ENCODE data around the gene SH3RF3. TPM values are rescaled to one million over a fixed set of nuclear protein-coding genes. Genes with fewer than 3 reads are reported as not detected.
"Not testable (repeated sequence)": the region's sequence is repeated elsewhere in the genome, so short reads cannot be mapped to it uniquely, and the experiment has no call there.

The SH3RF3 gene
- total RNA-seq, 2 experiments from 2014 or later = 0.31 to 0.36 TPM

DNA sequence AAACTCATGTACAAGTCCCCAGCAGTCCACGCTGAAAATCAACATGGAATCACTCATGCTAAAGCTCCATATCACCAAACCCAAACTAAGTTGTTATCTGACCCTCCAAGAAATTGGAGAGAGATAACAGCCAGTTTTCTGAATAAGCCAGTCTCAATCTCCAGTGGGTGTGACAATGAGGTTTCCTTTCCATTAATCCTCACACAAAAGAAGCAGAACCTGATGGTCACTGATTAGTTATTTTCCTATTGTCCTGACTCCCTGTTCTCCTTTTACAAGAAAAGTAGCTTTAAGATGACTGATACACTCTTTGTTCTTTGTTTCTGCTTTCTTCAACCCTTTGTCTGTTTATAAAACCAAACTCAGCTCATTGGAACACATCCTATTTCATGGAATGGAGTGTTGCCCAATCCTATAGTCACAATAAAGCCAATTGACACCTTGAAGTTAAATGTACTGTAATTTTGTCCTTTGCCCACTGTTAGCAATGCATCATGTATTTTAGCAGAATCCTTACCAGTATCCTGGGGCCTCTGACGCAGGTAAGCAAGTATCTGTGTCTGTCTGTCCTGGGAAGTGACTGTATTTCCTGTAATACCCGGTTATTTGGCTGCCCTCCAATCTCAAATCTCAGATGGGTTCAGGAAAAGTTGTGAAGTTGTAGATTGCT is 30.6 kb upstream of the SH3RF3 start:
- Mint-ChIP-seq H3K9me3 (peaks cover 12% of the 10 kb centered on the region), H3K4me3 (no peak overlapping the region), H3K27me3 (peaks cover 4% of the 10 kb centered on the region), H3K27ac (no peak overlapping the region), H3K36me3 (no peaks in the 10 kb centered on the region), H3K4me1 (no peaks in the 10 kb centered on the region)
- POLR2A ChIA-PET = no interaction called here
- no peak for DNase-seq
- no peak for ATAC-seq (ENCODE audit: low read depth)

DNA sequence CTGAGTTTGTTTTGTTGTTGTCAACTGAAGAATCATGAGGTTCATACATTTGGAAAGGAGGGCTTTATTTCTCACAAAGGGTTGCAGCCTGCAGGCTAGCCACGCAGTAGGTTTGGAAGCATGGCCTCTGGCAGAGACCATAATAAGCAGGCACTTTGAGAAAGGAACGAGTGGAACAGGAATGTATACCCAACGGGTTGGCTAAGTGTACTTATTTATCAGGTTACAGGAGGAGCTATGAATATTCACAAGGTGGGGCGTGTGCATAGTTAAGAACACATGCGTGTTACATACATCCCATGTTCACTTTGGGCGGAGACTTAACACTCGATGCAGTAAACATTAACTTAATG is 30.1 kb upstream of the SH3RF3 start:
- POLR2A ChIA-PET = no interaction called here
- ATAC-seq (ENCODE audit: low read depth) = no peak

DNA sequence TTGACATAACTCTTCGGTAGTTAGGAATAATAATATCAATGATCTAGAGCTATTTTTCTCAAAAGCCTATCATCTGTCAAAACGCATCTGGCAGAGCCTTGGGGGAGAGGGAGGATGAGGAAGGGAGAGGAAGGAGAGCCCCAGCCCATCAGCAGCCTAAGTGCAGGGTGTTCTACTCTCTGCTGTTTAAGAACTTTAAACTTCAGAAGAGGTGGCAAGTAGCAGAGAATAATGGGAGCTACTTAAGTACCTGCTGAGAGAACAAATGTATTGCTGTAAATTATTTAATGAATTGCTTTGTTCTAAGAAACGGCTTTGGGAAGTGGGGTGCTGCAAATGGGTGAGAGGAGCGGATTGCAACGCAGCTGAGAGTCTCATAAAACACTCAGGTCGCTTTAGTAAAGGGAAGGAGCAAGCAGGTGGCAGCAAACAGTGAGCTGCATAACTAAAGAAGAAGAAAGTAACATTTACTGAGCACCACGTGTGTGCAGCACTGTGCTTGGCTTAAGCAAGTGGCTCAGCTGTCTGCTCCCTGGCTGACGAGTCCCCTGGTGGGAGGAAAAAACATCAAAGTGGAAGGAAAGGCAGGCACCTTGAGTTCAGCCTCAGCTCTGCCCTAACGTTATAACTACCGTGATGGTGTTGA is 26.3 kb upstream of the SH3RF3 start:
- Mint-ChIP-seq H3K36me3 (no peaks in the 10 kb centered on the region), H3K9me3 (peaks cover 1% of the 10 kb centered on the region), H3K27me3 (peaks cover 4% of the 10 kb centered on the region), H3K4me3 (no peak overlapping the region), H3K4me1 (no peaks in the 10 kb centered on the region), H3K27ac (no peak overlapping the region)
- POLR2A ChIA-PET = interaction anchor here (1.2 kb wide), 1 partner anchor 70 kb away, joined by 4 read pairs; no protein-coding TSS in a partner anchor
- ATAC-seq (ENCODE audit: low read depth) (no peak), DNase-seq (no peak)

More for the DNA sequence above, 30.1 kb upstream of the SH3RF3 start:
- H3K4me3 Mint-ChIP-seq = no peak overlapping the region
- peaks cover 4% of the 10 kb centered on the region for H3K27me3 Mint-ChIP-seq
- DNase-seq = no peak
- H3K4me1 Mint-ChIP-seq = no peaks in the 10 kb centered on the region
- H3K27ac Mint-ChIP-seq = no peak overlapping the region
- no peaks in the 10 kb centered on the region for H3K36me3 Mint-ChIP-seq
- H3K9me3 Mint-ChIP-seq = peaks cover 9% of the 10 kb centered on the region

DNA sequence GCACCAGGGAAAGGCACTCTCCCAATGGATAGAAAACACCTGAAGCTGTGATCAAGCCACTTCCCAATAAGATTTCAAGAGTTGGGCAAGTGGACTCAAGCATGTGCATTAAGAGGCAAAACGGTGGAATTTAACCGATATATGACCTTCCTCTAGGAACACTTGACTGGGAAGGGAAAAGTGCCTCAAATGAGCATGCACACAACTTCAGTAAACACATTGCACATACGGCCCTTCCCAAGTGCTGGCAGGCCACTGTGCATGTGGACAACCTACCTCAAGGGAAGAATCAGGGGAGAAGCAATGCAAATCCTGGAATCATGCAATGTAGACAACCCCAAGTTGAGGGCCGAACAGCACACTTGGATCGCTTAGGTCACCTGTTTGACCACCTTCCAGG is 23.9 kb upstream of the SH3RF3 start:
- H3K27ac Mint-ChIP-seq = no peak overlapping the region
- no peak overlapping the region for H3K4me3 Mint-ChIP-seq
- peaks cover 4% of the 10 kb centered on the region for H3K27me3 Mint-ChIP-seq
- H3K36me3 Mint-ChIP-seq = no peaks in the 10 kb centered on the region
- POLR2A ChIA-PET = no interaction called here
- DNase-seq (no peak), ATAC-seq (ENCODE audit: low read depth) (no peak)
- no peaks in the 10 kb centered on the region for H3K4me1 Mint-ChIP-seq
- no peaks in the 10 kb centered on the region for H3K9me3 Mint-ChIP-seq

DNA sequence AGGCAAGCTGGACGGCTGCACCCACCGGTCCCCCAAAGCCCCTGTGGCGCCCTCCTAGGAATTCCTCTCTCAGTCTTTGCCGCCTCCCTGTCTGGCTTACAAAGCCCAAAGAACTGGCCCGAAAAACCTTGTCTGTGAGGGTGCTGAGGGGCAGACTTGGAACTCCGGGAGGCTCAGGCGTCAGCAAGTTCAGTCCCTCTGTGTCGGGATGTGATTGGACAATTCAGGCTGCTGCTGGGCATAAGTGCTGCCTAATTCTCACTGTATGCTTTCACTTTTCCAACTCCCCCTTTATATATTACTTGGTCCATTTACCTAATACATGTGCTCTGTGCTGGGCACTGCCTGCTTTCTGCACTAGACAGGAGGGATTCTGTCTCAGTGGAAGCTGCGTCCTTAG is 20.3 kb upstream of the SH3RF3 start:
- ATAC-seq (ENCODE audit: low read depth) = no peak
- Mint-ChIP-seq H3K36me3 (no peaks in the 10 kb centered on the region), H3K27me3 (no peaks in the 10 kb centered on the region), H3K4me1 (no peaks in the 10 kb centered on the region), H3K4me3 (no peak overlapping the region), H3K9me3 (no peaks in the 10 kb centered on the region), H3K27ac (no peak overlapping the region)
- POLR2A ChIA-PET = no interaction called here
- no peak for DNase-seq

DNA sequence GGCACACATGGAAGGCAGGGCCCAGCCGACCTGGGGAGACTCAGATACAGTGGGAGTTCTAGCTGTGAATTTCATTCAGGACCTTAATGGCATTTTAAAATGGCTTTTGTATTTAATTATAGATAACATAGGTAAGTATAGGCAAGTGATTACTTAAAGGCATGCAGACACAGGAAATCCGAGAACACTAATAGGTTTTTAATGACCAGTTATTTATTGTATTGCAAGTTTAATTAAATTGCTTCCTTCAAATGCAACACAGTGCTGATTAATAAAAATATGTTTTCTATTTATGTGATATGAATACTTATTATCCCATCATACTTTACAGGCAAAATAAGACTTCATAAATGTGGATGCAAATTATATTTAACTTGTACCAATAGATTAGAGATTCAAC is 19.7 kb upstream of the SH3RF3 start:
- no peaks in the 10 kb centered on the region for H3K4me1 Mint-ChIP-seq
- POLR2A ChIA-PET = no interaction called here
- H3K9me3 Mint-ChIP-seq = no peaks in the 10 kb centered on the region
- no peak for DNase-seq
- no peak for ATAC-seq (ENCODE audit: low read depth)
- no peak overlapping the region for H3K27ac Mint-ChIP-seq
- no peaks in the 10 kb centered on the region for H3K36me3 Mint-ChIP-seq
- no peaks in the 10 kb centered on the region for H3K27me3 Mint-ChIP-seq
- no peak overlapping the region for H3K4me3 Mint-ChIP-seq

DNA sequence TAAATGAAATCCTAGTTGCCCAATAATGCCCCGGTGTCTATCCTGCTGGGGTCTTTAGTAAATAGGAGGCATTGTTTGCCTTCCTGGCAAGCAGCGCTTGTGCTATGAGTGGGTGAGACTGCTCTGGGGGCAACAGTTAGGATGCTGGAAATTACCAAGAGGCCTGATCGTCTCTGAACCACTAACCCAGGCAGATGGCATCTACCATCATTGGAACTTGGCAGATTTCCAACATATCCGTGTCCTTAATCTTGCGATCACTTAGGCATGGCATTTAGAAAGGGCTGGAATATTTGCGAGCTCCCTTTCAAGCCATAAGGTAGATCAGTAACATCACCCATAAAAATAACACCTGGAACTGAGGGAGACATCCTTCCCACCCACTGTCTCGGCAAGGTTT is 18.8 kb upstream of the SH3RF3 start:
- POLR2A ChIA-PET = no interaction called here
- DNase-seq (no peak), ATAC-seq (ENCODE audit: low read depth) (no peak)
- H3K36me3 Mint-ChIP-seq = no peaks in the 10 kb centered on the region
- no peaks in the 10 kb centered on the region for H3K4me1 Mint-ChIP-seq
- peaks cover 2% of the 10 kb centered on the region for H3K9me3 Mint-ChIP-seq
- no peak overlapping the region for H3K4me3 Mint-ChIP-seq
- H3K27ac Mint-ChIP-seq = no peak overlapping the region
- H3K27me3 Mint-ChIP-seq = peaks cover 2% of the 10 kb centered on the region

DNA sequence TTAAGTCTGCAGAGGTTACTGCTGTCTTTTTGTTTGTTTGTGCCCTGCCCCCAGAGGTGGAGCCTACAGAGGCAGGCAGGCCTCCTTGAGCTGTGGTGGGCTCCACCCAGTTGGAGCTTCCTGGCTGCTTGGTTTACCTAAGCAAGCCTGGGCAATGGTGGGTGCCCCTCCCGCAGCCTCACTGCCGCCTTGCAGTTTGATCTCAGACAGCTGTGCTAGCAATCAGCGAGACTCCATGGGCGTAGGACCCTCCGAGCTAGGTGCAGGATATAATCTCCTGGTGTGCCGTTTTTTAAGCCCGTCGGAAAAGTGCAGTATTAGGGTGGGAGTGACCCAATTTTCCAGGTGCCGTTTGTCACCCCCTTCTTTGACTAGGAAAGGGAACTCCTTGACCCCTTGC is 11.8 kb upstream of the SH3RF3 start:
- H3K4me1 Mint-ChIP-seq; ATAC-seq (ENCODE audit: low read depth); H3K27me3 Mint-ChIP-seq; H3K9me3 Mint-ChIP-seq; H3K36me3 Mint-ChIP-seq; POLR2A ChIA-PET; H3K27ac Mint-ChIP-seq; H3K4me3 Mint-ChIP-seq; DNase-seq: not testable (repeated sequence)

DNA sequence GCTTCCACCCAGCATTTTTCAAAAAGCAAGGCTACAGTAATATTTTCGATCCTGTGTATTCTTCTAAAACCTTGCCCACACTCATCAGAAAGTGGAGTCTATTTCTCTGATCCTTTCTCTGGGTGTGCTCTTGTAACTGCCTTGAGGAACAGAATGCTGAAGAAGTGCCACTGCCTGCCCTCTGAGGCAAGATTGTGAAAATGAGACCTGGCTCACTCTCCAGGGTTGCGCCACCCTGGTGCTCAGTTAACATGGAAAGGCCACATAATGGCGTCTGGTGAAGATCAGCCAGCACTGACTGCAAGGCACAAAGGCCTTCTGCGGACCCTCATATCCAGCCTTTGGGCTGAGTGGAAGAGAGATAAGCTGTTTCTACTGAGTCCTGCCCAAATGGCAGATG is 11.2 kb upstream of the SH3RF3 start:
- Mint-ChIP-seq H3K27ac (no peak overlapping the region), H3K4me3 (no peak overlapping the region), H3K4me1 (no peaks in the 10 kb centered on the region), H3K36me3 (no peaks in the 10 kb centered on the region), H3K27me3 (peaks cover 2% of the 10 kb centered on the region), H3K9me3 (peaks cover 6% of the 10 kb centered on the region)
- ATAC-seq (ENCODE audit: low read depth) = no peak
- POLR2A ChIA-PET = no interaction called here
- no peak for DNase-seq

DNA sequence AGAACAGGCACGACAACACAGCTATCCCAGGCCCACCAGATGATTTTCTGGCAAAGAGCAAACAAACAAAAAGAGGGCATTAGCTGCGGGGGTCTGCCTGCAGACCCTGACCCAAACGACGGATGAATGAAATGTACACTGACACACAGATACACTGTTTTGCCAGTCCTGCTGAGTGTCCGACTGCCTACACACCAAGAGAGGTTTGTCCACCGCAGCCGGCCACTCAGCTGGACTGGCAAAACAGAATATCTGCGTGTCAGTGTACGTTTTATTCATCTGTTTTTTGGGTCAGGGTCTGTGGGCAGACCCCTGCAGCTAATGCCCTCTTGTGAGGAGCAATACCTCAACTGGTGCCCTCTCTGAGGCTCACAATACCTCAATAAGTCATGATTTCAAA is 10.7 kb upstream of the SH3RF3 start:
- H3K27me3 Mint-ChIP-seq = peaks cover 2% of the 10 kb centered on the region
- H3K9me3 Mint-ChIP-seq = peaks cover 6% of the 10 kb centered on the region
- H3K36me3 Mint-ChIP-seq = no peaks in the 10 kb centered on the region
- no peak overlapping the region for H3K4me3 Mint-ChIP-seq
- DNase-seq = no peak
- POLR2A ChIA-PET = no interaction called here
- ATAC-seq (ENCODE audit: low read depth) = no peak
- no peak overlapping the region for H3K27ac Mint-ChIP-seq
- H3K4me1 Mint-ChIP-seq = no peaks in the 10 kb centered on the region

DNA sequence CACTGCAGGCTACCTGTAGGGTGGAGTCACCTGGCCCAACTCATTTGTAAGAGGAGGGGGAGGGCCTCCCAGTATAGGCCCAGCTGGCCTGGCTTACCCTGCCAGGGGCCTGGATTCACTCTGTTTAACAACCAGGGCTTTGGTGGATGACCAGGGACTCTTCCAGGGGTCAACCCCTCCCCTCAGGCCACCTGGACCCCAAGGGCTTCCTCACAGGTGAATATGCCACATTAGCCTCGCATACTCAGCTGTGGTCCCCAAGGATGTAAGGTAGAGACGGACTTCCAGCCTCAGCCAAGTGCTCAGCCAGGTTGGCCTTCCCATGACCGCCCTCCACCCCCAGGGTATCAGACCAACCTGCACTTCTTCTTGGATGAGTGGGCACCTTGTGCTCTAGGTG is 8.8 kb upstream of the SH3RF3 start:
- peaks cover 4% of the 10 kb centered on the region for H3K9me3 Mint-ChIP-seq
- H3K4me3 Mint-ChIP-seq = no peak overlapping the region
- no peak for ATAC-seq (ENCODE audit: low read depth)
- H3K4me1 Mint-ChIP-seq = no peaks in the 10 kb centered on the region
- no peaks in the 10 kb centered on the region for H3K36me3 Mint-ChIP-seq
- no peak overlapping the region for H3K27ac Mint-ChIP-seq
- POLR2A ChIA-PET = no interaction called here
- H3K27me3 Mint-ChIP-seq = no peaks in the 10 kb centered on the region
- no peak for DNase-seq

DNA sequence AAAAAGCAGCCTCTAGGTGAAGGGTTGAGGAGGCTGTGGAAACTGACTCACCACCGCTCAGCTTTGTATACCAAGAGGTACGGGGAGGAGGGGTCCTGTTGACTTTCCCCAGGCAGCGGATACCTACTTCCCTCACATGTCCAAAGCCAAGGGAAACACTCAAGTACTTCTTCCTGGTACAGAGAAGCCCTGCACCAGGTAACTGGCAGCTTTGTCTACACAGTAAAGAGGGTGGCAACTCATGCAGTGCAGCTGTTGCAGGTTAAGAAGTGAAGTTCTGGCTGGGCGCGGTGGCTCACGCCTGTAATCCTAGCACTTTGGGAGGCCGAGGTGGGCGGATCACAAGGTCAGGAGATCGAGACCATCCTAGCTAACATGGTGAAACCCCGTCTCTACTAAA is 8.3 kb upstream of the SH3RF3 start:
- H3K36me3 Mint-ChIP-seq; H3K9me3 Mint-ChIP-seq; ATAC-seq (ENCODE audit: low read depth); H3K4me1 Mint-ChIP-seq; H3K4me3 Mint-ChIP-seq; POLR2A ChIA-PET; H3K27ac Mint-ChIP-seq; H3K27me3 Mint-ChIP-seq; DNase-seq: not testable (repeated sequence)

DNA sequence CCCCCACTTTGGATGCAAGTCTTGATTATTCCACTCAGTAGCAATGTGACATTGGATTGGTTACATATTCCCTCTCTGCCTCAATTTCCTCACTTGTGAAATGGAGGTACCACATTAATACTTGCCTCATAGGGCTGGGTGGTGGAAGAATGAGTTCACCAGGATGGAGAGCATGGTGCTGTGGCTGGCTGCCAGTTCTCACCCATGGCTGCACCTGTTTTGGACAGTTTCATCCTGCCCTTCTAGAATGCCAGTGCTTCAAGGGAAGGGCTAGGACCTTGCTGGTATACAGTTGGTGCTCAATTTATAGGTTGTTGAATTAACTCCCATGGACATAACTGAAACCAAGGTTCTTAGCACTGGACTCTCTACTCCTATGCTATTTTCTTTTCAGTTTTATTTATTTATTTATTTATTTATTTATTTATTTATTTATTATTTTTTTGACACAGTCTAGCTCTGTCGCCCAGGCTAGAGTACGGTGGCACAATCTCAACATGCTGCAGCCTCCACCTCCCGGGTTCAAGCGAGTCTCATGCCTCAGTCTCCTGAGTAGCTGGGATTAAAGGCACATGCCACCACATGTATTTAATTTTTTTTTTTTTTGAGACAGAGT is 5.3 kb upstream of the SH3RF3 start:
- Mint-ChIP-seq H3K9me3 (no peaks in the 10 kb centered on the region), H3K36me3 (no peaks in the 10 kb centered on the region), H3K27me3 (peaks cover 7% of the 10 kb centered on the region), H3K4me1 (peaks cover 1% of the 10 kb centered on the region), H3K4me3 (no peak overlapping the region), H3K27ac (no peak overlapping the region)
- POLR2A ChIA-PET = no interaction called here
- DNase-seq (no peak), ATAC-seq (ENCODE audit: low read depth) (no peak)

DNA sequence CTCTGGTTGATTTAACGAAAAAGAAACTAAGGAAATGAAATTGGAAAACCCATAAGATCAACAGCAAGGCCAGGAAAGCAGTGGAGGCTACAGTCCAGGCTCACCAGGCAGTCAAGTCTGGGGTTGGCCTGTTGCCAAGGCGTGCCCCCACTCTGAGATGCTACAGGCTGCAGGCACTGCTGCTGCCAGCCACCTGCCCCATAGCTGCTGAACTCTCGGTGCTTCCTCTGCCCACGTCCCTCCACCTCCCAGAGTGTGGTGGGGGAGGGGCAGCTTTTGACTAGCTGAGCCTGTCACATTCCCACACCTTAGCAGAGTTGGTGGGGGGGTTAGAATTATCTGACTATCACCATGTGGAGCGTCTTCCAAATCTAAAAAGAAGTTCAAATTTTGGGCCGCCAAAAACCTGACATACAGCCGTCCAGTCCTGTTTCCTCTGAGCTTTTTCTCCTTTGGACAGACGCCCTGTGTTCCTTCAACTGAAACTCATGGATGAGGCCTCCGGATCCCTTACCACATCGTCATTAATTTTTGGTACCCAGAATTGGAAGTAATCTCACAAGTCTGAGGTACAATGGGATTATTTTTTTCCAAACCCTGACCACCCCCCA is 3.9 kb upstream of the SH3RF3 start:
- H3K27me3 Mint-ChIP-seq = peaks cover 10% of the 10 kb centered on the region
- DNase-seq (no peak), ATAC-seq (ENCODE audit: low read depth) (no peak)
- no peak overlapping the region for H3K27ac Mint-ChIP-seq
- H3K4me1 Mint-ChIP-seq = peaks cover 3% of the 10 kb centered on the region
- no peaks in the 10 kb centered on the region for H3K36me3 Mint-ChIP-seq
- POLR2A ChIA-PET = no interaction called here
- H3K9me3 Mint-ChIP-seq = no peaks in the 10 kb centered on the region
- H3K4me3 Mint-ChIP-seq = no peak overlapping the region
